DMS114 treated with DMSO at 0.1 percent for 48 hours (cell line): Measurements from ENCODE around the gene WDR88.
"Not testable (repeated sequence)": the region's sequence is repeated elsewhere in the genome, so short reads cannot be mapped to it uniquely, and the experiment has no call there.

Source experiments
- DNase-seq: peaks from one replicate; lab custom pipeline; 2025; ENCODE audit not compliant: unreplicated experiment; lab: John Stamatoyannopoulos, UW

WDR88 gene

GRCh38 chr19:33168528-33168927 is 36.6 kb downstream of the WDR88 start:
- DNase-seq = no peak

- no peak for DNase-seq
Measured at GRCh38 chr19:33171222-33171795, 39.4 kb downstream of the WDR88 start.

- DNase-seq = no peak
Measured at GRCh38 chr19:33171916-33172359, 40.0 kb downstream of the WDR88 start.

DNA sequence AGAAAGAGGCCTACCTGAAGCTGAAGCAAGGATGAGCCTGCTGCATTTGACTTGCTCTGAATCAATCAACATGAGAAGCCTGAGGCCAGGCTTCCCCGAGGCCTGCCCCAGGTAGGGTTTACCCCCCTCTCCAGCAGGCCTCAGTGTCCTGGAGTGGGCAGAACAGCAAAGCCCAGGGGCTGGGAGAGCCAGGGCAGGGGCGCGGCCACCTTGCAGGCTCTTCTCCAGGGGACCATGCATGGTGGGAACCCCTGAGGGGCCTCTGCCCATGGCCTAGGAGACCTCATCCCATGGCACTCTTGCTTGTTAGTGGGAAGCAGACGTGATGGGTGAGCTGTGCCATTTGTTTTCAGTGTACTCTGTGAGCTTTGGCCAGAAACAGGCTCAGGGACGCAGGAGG is 42.3 kb downstream of the WDR88 start:
- no peak for DNase-seq

DNA sequence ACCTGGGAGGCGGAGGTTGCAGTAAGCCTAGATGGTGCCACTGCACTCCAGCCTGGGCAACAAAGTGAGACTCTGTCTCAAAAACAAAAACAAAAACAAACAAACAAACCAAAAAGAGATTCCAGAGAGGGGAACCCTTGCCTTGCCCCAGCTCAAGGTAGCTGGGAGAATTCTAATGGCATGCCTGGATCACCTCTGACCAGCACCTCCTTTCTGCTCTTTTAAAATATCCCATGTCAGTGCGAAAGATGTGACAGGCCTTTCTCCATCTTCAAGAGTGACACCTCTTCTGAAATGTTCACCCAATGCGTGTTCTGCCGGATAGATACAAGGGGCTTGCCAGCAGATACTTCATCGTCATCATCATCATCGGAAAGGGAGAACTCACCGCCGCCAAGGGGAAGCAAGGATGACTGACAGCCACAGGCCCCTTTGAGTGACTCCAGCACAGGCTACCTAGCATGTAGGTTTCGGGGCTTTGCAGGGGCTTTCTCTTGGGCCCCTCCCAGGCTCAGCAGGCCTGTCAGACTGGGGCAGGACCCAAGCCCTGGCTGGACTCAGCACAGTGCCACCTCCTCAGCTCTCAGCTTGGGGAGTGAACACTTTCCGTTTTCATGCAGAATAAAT is 43.4 kb downstream of the WDR88 start:
- DNase-seq = no peak

GRCh38 chr19:33175886-33176669 is 44.2 kb downstream of the WDR88 start:
- DNase-seq = no peak

DNA sequence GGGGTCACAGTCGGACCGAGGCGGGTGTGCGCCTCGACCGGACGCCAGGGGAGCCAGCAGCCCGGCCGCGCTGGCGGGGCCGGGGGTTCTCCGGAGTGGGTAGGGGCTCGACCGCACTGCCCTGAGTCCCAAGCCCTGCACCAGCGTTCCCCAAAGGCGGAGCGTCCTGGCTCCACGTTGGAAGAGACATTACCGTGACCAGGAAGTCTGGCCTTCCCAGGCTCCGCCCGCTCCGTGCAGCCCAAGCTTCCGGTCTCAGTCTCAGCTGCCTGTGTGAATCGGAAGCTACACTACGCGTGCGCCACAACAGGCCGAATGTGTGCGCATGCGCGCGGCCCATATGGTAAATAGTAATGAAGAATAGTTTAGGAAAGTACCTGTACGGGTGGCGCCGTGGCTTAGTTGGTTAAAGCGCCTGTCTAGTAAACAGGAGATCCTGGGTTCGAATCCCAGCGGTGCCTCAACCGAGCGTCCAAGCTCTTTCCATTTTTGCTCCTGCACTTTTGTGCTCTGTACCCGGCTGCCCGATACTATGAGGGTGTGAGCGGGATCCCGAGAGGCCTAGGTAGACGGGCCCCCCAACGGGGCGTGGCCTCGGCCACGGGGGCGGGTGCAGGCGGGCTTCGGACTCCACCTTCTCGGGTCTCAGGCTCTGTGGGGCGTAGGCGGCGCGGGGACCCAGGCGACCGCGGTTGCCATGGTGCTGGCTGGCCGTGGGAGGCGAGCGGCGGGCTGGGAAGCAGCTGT is 44.9 kb downstream of the WDR88 start:
- peak; percentile 98 for DNase-seq

GRCh38 chr19:33177417-33177979 is 45.6 kb downstream of the WDR88 start:
- peak; percentile 73 for DNase-seq

DNA sequence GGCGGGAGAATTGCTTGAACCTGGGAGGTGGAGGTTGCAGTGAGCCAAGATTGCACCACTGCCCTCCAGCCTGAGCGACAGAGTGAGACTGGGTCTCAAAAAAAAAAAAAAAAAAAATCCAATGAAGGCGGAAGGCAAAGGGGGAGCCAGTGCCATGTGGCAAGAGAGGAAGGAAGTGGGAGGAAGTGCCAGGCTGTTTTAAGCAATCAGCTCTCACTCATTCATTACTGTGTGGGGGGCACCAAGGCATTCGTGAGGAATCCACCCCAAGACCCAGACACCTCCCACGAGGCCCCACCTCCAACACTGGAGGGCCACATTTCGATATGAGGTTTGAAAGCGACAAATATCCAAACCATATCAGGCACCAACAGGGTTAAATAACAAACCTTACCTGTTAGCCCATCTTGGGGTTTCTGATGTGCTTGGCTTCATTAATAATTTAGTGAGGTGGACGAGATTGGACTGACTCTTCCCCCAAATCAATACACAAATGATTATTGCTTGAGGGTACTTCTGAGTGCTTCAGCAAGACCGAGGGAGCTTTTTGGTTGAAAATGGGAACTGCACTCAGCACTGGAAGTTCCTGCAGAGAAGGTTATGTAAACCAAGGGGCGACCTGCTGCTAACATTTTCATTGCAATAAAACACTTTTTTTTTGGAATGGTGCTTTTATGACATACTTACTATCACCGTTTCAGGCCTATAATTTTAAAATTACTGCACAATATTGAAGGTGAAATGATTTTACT is 54.7 kb downstream of the WDR88 start:
- DNase-seq = no peak

- DNase-seq = no peak
Measured at GRCh38 chr19:33187183-33187540, 55.2 kb downstream of the WDR88 start.

DNA sequence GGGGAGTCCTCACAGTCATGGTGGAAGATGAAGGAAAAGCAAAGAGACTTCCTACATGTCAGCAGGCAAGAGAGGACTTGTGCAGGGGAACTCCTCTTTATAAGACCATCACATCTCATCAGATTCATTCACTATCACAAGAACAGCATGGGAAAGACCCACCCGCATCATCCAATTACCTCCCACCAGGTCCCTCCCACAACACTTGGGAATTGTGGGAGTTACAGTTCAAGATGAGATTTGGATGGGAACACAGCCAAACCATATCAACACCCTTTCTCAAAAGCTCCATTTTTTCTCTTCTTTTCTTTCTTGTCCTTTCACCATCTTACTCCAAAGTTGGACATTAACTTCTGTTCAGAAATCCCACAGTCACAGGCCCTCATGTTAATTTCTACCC is 57.5 kb downstream of the WDR88 start:
- DNase-seq = no peak

- DNase-seq = not testable (repeated sequence)
Measured at GRCh38 chr19:33191092-33191491, 59.2 kb downstream of the WDR88 start.

DNA sequence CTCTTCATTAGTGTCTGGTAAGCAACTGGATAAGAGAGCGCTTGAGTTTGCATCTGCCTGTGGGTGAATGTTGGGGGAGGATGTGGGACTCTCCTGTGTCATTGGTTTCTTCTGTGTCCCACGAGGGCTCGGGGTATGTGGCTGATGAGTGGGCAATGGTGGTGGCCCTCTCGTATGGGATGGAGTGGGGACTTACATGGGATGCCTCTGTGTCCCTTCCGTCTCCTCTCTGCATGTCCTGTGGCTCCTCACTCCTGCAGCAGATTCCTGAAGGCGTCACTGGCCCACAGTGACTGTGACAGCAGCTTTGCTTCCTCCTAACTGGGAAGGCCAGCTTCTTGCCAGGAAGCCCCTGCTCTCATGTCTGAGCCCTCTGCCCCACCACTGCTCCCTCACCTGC is 59.6 kb downstream of the WDR88 start:
- no peak for DNase-seq

GRCh38 chr19:33192010-33192409 is 60.1 kb downstream of the WDR88 start:
- no peak for DNase-seq

GRCh38 chr19:33193269-33193864 is 61.5 kb downstream of the WDR88 start:
- DNase-seq = no peak

GRCh38 chr19:33193865-33194362 is 62.0 kb downstream of the WDR88 start, which contains the start of gene LRP3:
Gene LRP3, plus strand, starts transcription at chr19:33194330. Its CDS starts 456 bp downstream, at chr19:33194786.
- DNase-seq = no peak

DNA sequence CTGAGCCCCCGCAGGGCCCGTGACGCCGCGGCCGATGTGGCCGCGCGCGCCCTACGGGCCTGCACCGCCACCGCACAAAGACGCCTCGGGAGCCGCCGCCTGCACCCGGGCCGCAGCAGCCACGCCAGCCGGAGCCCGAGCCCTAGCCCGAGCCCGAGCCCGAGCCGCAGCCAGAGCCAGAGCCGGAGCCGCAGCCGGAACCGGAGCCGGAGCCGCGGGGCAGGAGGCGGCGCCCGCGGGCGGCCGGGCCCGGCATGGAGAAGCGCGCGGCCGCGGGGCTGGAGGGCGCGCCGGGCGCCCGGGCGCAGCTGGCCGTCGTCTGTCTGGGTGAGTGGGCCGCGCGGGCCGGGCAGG is 62.6 kb downstream of the WDR88 start:
- DNase-seq = no peak

DNA sequence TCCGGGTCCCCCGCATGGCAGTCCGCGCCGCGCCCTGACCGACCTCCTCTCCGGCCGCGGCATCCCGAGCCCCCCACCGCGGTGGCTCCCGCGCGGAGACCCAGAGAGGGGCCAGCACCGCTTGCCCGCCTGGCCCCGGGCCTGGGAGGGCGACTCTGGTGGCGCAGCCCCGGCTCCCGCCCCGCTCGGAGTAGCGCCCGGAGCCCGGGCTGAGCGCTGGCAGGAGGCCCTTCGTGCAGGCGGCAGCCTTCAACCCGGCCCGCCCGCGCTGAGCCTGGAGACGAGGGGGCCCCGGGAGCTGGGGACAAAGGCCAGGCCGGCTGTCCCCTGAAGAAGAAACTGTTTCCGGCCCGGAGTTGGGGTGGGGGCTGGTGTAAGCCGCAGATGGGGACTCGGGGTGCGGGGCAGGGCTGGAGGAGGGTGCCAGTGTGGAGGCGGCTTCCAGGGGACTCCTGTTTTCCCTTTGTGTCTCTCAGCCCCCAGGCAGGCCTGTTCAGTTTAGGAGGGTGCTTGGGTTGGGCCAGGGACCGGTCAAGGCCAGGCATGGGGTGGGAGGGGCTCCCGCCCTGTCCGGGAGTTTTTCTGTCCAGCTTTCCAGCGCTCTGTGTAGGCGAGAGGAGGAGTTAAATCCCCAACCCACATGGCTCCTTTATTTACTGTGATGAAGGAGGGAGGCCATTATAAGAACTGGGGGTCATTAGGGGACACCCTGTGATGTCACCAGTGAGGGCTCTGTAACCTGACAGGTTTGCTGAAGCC is 63.2 kb downstream of the WDR88 start:
- no peak for DNase-seq

DNA sequence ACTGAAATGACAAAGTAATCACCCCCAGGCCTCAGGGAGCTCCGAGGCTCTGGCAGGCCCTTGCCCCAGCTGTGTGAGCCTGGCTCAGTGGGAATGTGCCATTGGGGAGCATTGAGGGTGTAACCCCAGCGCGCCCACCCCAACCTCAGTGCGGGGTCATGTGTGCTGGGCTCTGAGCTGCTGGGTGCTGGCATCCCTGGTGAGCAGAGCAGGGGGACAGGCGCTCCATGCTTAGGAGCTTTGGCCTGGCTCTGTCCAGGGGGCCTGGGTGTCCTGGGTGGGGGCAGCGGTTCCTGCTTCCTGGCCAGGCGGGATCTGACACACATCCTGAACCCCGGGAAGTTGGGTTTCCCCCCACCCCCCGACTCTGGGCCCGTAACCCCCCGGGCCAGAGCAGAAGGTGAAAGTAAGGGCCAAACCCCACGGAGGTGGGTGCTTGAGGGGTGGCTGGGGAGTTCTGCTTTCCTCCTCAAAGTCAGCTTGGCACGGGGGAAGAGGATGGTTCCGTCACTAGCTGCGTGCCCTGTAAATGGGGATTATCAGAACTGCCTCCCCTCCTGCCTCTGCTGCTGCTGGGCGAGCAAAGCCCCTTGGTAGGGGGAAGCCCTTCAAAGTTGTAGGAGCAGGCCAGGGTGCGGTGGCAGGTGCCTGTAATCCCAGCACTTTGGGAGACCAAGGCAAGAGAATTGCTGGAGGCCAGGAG is 63.9 kb downstream of the WDR88 start:
- no peak for DNase-seq
